ENCODE data around the gene KCNC3.
A peak's percentile ranks its signal among the peaks of the same experiment; 100 is the strongest.

Gene KCNC3

GRCh38 chr19:50329146-50329925, at the start of gene KCNC3:
Gene KCNC3, minus strand, starts transcription at chr19:50329377. Its CDS starts 295 bp downstream, at chr19:50329082.
- peak; percentile 93 for DNase-seq
- Mint-ChIP-seq H3K4me3 (peak within 1 kb of the TSS; percentile 73), H3K9me3 (peaks cover 5% of the 10 kb centered on the region), H3K27ac (peak within 1 kb of the TSS; percentile 35), H3K36me3 (ENCODE audit: low read depth) (peaks cover 13% of the 10 kb centered on the region), H3K4me1 (peaks cover 56% of the 10 kb centered on the region), H3K27me3 (peaks cover 72% of the 10 kb centered on the region)
- peak; percentile 59 for ATAC-seq

GRCh38 chr19:50378863-50379236, 49.7 kb upstream of the KCNC3 start:
- DNase-seq (no peak), ATAC-seq (no peak)
- Mint-ChIP-seq H3K4me3 (no peak overlapping the region), H3K4me1 (peaks cover 29% of the 10 kb centered on the region), H3K27ac (no peak overlapping the region), H3K9me3 (no peaks in the 10 kb centered on the region), H3K27me3 (no peaks in the 10 kb centered on the region), H3K36me3 (ENCODE audit: low read depth) (peaks cover 22% of the 10 kb centered on the region)

GRCh38 chr19:50378169-50378862, 49.1 kb upstream of the KCNC3 start:
- no peaks in the 10 kb centered on the region for H3K27me3 Mint-ChIP-seq
- peaks cover 23% of the 10 kb centered on the region for H3K4me1 Mint-ChIP-seq
- peaks cover 19% of the 10 kb centered on the region for H3K36me3 Mint-ChIP-seq (ENCODE audit: low read depth)
- ATAC-seq (no peak), DNase-seq (no peak)
- no peaks in the 10 kb centered on the region for H3K9me3 Mint-ChIP-seq
- peak overlapping the region; percentile 52 for H3K27ac Mint-ChIP-seq
- H3K4me3 Mint-ChIP-seq, result no peak overlapping the region

GRCh38 chr19:50377517-50377916, 48.3 kb upstream of the KCNC3 start:
- no peaks in the 10 kb centered on the region for H3K9me3 Mint-ChIP-seq
- peaks cover 19% of the 10 kb centered on the region for H3K36me3 Mint-ChIP-seq (ENCODE audit: low read depth)
- H3K27ac Mint-ChIP-seq, result peak overlapping the region; percentile 82
- H3K4me3 Mint-ChIP-seq, result peak overlapping the region; percentile 99
- no peak for ATAC-seq
- H3K4me1 Mint-ChIP-seq, result peaks cover 20% of the 10 kb centered on the region
- no peak for DNase-seq
- no peaks in the 10 kb centered on the region for H3K27me3 Mint-ChIP-seq

- DNase-seq (peak; percentile 58), ATAC-seq (peak; percentile 7)
- Mint-ChIP-seq H3K27ac (peak overlapping the region; percentile 82), H3K9me3 (no peaks in the 10 kb centered on the region), H3K27me3 (no peaks in the 10 kb centered on the region), H3K36me3 (ENCODE audit: low read depth) (peaks cover 19% of the 10 kb centered on the region), H3K4me3 (peak overlapping the region; percentile 99), H3K4me1 (peaks cover 20% of the 10 kb centered on the region)
Measured at GRCh38 chr19:50377051-50377461, 47.9 kb upstream of the KCNC3 start.

- DNase-seq, result peak; percentile 94
- Mint-ChIP-seq H3K9me3 (no peaks in the 10 kb centered on the region), H3K36me3 (ENCODE audit: low read depth) (peaks cover 18% of the 10 kb centered on the region), H3K27me3 (no peaks in the 10 kb centered on the region), H3K4me1 (peaks cover 20% of the 10 kb centered on the region), H3K4me3 (peak within 1 kb of the TSS; percentile 99), H3K27ac (peak within 1 kb of the TSS; percentile 100)
- ATAC-seq, result peak; percentile 93
Measured at GRCh38 chr19:50376166-50377050, 47.2 kb upstream of the KCNC3 start, which contains the start of gene NR1H2. Gene NR1H2, plus strand, starts transcription at chr19:50376457. Its CDS starts 1,149 bp downstream, at chr19:50377606.

- ATAC-seq (no peak), DNase-seq (no peak)
- no peaks in the 10 kb centered on the region for H3K27me3 Mint-ChIP-seq
- no peaks in the 10 kb centered on the region for H3K36me3 Mint-ChIP-seq (ENCODE audit: low read depth)
- H3K9me3 Mint-ChIP-seq, result no peaks in the 10 kb centered on the region
- H3K4me3 Mint-ChIP-seq, result no peak overlapping the region
- no peak overlapping the region for H3K27ac Mint-ChIP-seq
- H3K4me1 Mint-ChIP-seq, result peaks cover 33% of the 10 kb centered on the region
Measured at GRCh38 chr19:50371914-50372475, 42.8 kb upstream of the KCNC3 start.

GRCh38 chr19:50368649-50369570, 39.7 kb upstream of the KCNC3 start:
- H3K27ac Mint-ChIP-seq, result peak overlapping the region; percentile 89

GRCh38 chr19:50365434-50366306, 36.5 kb upstream of the KCNC3 start, which contains the start of gene NAPSA:
Gene NAPSA, minus strand, starts transcription at chr19:50365639. Its CDS starts 18 bp downstream, at chr19:50365621.
- H3K4me3 Mint-ChIP-seq, result peak within 1 kb of the TSS; percentile 77
- H3K4me1 Mint-ChIP-seq, result peaks cover 74% of the 10 kb centered on the region
- H3K36me3 Mint-ChIP-seq (ENCODE audit: low read depth), result peaks cover 8% of the 10 kb centered on the region
- H3K27me3 Mint-ChIP-seq, result no peaks in the 10 kb centered on the region
- no peak for ATAC-seq
- H3K27ac Mint-ChIP-seq, result peak within 1 kb of the TSS; percentile 93
- H3K9me3 Mint-ChIP-seq, result no peaks in the 10 kb centered on the region
- no peak for DNase-seq

More at GRCh38 chr19:50368649-50369570, 39.7 kb upstream of the KCNC3 start:
- DNase-seq (peak; percentile 82), ATAC-seq (peak; percentile 53)
- peaks cover 42% of the 10 kb centered on the region for H3K4me1 Mint-ChIP-seq
- peak overlapping the region; percentile 85 for H3K4me3 Mint-ChIP-seq
- H3K36me3 Mint-ChIP-seq (ENCODE audit: low read depth), result peaks cover 2% of the 10 kb centered on the region
- H3K9me3 Mint-ChIP-seq, result no peaks in the 10 kb centered on the region
- H3K27me3 Mint-ChIP-seq, result no peaks in the 10 kb centered on the region

- H3K27me3 Mint-ChIP-seq, result no peaks in the 10 kb centered on the region
- H3K9me3 Mint-ChIP-seq, result no peaks in the 10 kb centered on the region
- peak; percentile 43 for DNase-seq
- peak overlapping the region; percentile 60 for H3K4me3 Mint-ChIP-seq
- peaks cover 16% of the 10 kb centered on the region for H3K36me3 Mint-ChIP-seq (ENCODE audit: low read depth)
- peak overlapping the region; percentile 93 for H3K27ac Mint-ChIP-seq
- peak; percentile 17 for ATAC-seq
- peaks cover 86% of the 10 kb centered on the region for H3K4me1 Mint-ChIP-seq
Measured at GRCh38 chr19:50362656-50363424, 33.7 kb upstream of the KCNC3 start.

GRCh38 chr19:50362030-50362412, 32.8 kb upstream of the KCNC3 start:
- Mint-ChIP-seq H3K4me3 (peak overlapping the region; percentile 56), H3K36me3 (ENCODE audit: low read depth) (peaks cover 16% of the 10 kb centered on the region), H3K4me1 (peaks cover 86% of the 10 kb centered on the region), H3K9me3 (no peaks in the 10 kb centered on the region), H3K27me3 (no peaks in the 10 kb centered on the region), H3K27ac (peak overlapping the region; percentile 93)
- ATAC-seq (no peak), DNase-seq (no peak)

All from activated naive CD8-positive, alpha-beta T cell treated with anti-CD3 and anti-CD28 coated beads, Interleukin-2, amount 50 U/mL, for 24 hours (primary cell).